Keratinocyte (primary cell): ENCODE data around the gene MARS1. TPM values are rescaled to one million over a fixed set of nuclear protein-coding genes. Genes with fewer than 3 reads are reported as not detected.

Source experiments
- DNase-seq: peaks from one replicate; pipeline ENCODE4 v3.0.0-alpha.2; 2011; ENCODE audit warnings: low read depth, missing footprints, low spot score
- FAIRE-seq: peaks from 2 replicates; lab custom pipeline; 2011; peaks lifted over from hg19 to GRCh38; lab: Jason Lieb, UNC
- H2AFZ ChIP-seq: 2 replicates; pipeline ENCODE4 v1.6.0; 2012; ENCODE audit warnings: low read length, control low read depth, inconsistent platforms; ENCODE audit not compliant: control insufficient read depth
- H3K27ac ChIP-seq: 2 replicates; pipeline ENCODE4 v1.5.1; 2011; ENCODE audit warnings: low read length; ENCODE audit not compliant: control insufficient read depth, insufficient read depth
- H3K27me3 ChIP-seq: 3 replicates; pipeline ENCODE4 v1.6.0; 2011; ENCODE audit warnings: low read length; ENCODE audit not compliant: control insufficient read depth, insufficient read depth; ENCODE audit errors: extremely low read depth
- H3K36me3 ChIP-seq, 2 experiments: 2 replicates in 1 of 2; 3 replicates in 1 of 2; pipeline ENCODE4 v1.5.1; 2011; ENCODE audit warnings: low read length in 2 of 2, mild to moderate bottlenecking in 1 of 2; ENCODE audit not compliant: control insufficient read depth in 2 of 2, insufficient read depth in 2 of 2; ENCODE audit errors: extremely low read depth in 1 of 2
- H3K4me1 ChIP-seq: 3 replicates; pipeline ENCODE4 v1.5.1; 2011; ENCODE audit warnings: low read length; ENCODE audit not compliant: control insufficient read depth, insufficient read depth; ENCODE audit errors: extremely low read depth
- H3K4me2 ChIP-seq: 3 replicates; pipeline ENCODE4 v1.6.0; 2011; ENCODE audit warnings: low read depth, low read length; ENCODE audit not compliant: control insufficient read depth, insufficient read depth; ENCODE audit errors: extremely low read depth
- H3K4me3 ChIP-seq, 3 experiments: fragments of 200-600 bp in 1 of 3; sonication (generic) in 1 of 3; 2 replicates in 2 of 3; 3 replicates in 1 of 3; pipeline ENCODE4 v1.5.1; 2011 to 2016; ENCODE audit warnings: low read length in 3 of 3, mild to moderate bottlenecking in 3 of 3, control low read depth in 2 of 3, inconsistent platforms in 1 of 3, low read depth in 1 of 3, mixed read lengths in 1 of 3, mixed run types in 1 of 3, moderate library complexity in 1 of 3; ENCODE audit not compliant: control insufficient read depth in 2 of 3, insufficient read depth in 2 of 3; ENCODE audit errors: extremely low read depth in 1 of 3
- H3K79me2 ChIP-seq: 2 replicates; pipeline ENCODE4 v1.6.0; 2012; ENCODE audit warnings: low read length; ENCODE audit not compliant: control insufficient read depth, insufficient read depth
- H3K9ac ChIP-seq: 3 replicates; pipeline ENCODE4 v1.6.0; 2011; ENCODE audit warnings: low read length; ENCODE audit not compliant: control insufficient read depth, insufficient read depth; ENCODE audit errors: extremely low read depth
- H3K9me1 ChIP-seq: 3 replicates; pipeline ENCODE4 v1.6.0; 2011; ENCODE audit warnings: low read length; ENCODE audit not compliant: control insufficient read depth, insufficient read depth; ENCODE audit errors: extremely low read depth
- H3K9me3 ChIP-seq: 2 replicates; pipeline ENCODE4 v1.5.1; 2012; ENCODE audit warnings: low read depth, low read length; ENCODE audit not compliant: control insufficient read depth
- H4K20me1 ChIP-seq: 3 replicates; pipeline ENCODE4 v1.6.0; 2011; ENCODE audit warnings: low read length; ENCODE audit not compliant: control insufficient read depth, insufficient read depth; ENCODE audit errors: extremely low read depth
- CTCF ChIP-seq, 3 experiments: IDR thresholded peaks in 1 of 3; conservative IDR thresholded peaks in 1 of 3; optimal IDR thresholded peaks in 1 of 3; 2 replicates in 2 of 3; 3 replicates in 1 of 3; pipeline versions ENCODE3 to v1.5.1; 2011; ENCODE audit warnings: low read length in 3 of 3, mild to moderate bottlenecking in 3 of 3, moderate library complexity in 2 of 3, control low read depth in 1 of 3, inconsistent platforms in 1 of 3; ENCODE audit not compliant: insufficient read depth in 2 of 3; ENCODE audit errors: extremely low read depth in 1 of 3
- EZH2 ChIP-seq: IDR thresholded peaks from one replicate; pipeline ENCODE4 v1.6.1; 2012; ENCODE audit warnings: inconsistent platforms, mild to moderate bottlenecking, low read length, moderate library complexity
- dilution Hi-C: fragments of 300-500 bp; cut with MboI; formaldehyde crosslinking; loops from one replicate; pipeline ENCODE4 v1.7.0; 2020; ENCODE audit warnings: low sequenced_read_pairs; ENCODE audit not compliant: extremely low pct_ligation_motif_present
- polyA plus RNA-seq, 5 experiments: library from polyadenylated mRNA; depleted of rRNA in 3 of 5; stranded (reverse) in 3 of 5; stranded (forward) in 1 of 5; unstranded in 1 of 5; fragments of >200 nt; gene quantifications; 1 replicate in 1 of 5; 2 replicates in 3 of 5; 3 replicates in 1 of 5; pipeline versions ENCODE4 v1.2.1 to v1.2.3, GENCODE V29; 2011 to 2012; ENCODE audit warnings: missing spikeins in 2 of 5, low read depth in 1 of 5, low replicate concordance in 1 of 5

Gene MARS1
- polyA plus RNA-seq, 1 donor (not counting 4 experiments of a cell fraction or from before 2014, with no cell fraction given): 125 TPM

GRCh38 chr12:57474430-57474829 is 13.4 kb upstream of the MARS1 start:
- Histone ChIP-seq H4K20me1 (no peaks in the 10 kb centered on the region), H3K27me3 (peaks cover 91% of the 10 kb centered on the region), H3K4me1 (peaks cover 3% of the 10 kb centered on the region), H3K4me2 (no peak overlapping the region), H2AFZ (no peak overlapping the region), H3K27ac (no peak overlapping the region), H3K36me3 (no peaks in the 10 kb centered on the region), H3K4me3 (no peak overlapping the region), H3K79me2 (no peaks in the 10 kb centered on the region), H3K9ac (no peak overlapping the region), H3K9me1 (no peaks in the 10 kb centered on the region), H3K9me3 (no peaks in the 10 kb centered on the region)
- dilution Hi-C loops: no loop called here
- TF ChIP-seq EZH2 (no peak), CTCF (optimal IDR thresholded peaks at IDR 0.05 in 1 of 3, IDR thresholded peaks at IDR 0.05 in 1 of 3, conservative IDR thresholded peaks at IDR 0.05 in 1 of 3; ENCODE audit: extremely low read depth in 1 of 3, insufficient read depth in 2 of 3, low read length in 3 of 3) (no peak)
- FAIRE-seq (no peak), DNase-seq (no peak)

GRCh38 chr12:57474862-57475261 is 13.0 kb upstream of the MARS1 start:
- Histone ChIP-seq H3K27ac (no peak overlapping the region), H3K9me3 (no peaks in the 10 kb centered on the region), H3K4me1 (peaks cover 3% of the 10 kb centered on the region), H3K4me2 (no peak overlapping the region), H3K36me3 (no peaks in the 10 kb centered on the region), H2AFZ (no peak overlapping the region), H3K27me3 (peaks cover 90% of the 10 kb centered on the region), H4K20me1 (no peaks in the 10 kb centered on the region), H3K9me1 (no peaks in the 10 kb centered on the region), H3K9ac (no peak overlapping the region), H3K4me3 (no peak overlapping the region), H3K79me2 (no peaks in the 10 kb centered on the region)
- dilution Hi-C loops: no loop called here
- no peak for TF ChIP-seq CTCF (optimal IDR thresholded peaks at IDR 0.05 in 1 of 3, IDR thresholded peaks at IDR 0.05 in 1 of 3, conservative IDR thresholded peaks at IDR 0.05 in 1 of 3; ENCODE audit: extremely low read depth in 1 of 3, insufficient read depth in 2 of 3, low read length in 3 of 3)
- peak; percentile 67 for TF ChIP-seq EZH2
- DNase-seq: no peak
- FAIRE-seq: no peak
